HS-27A (cell line): ENCODE measurements around the gene SERTAD4.
A peak's percentile ranks its signal among the peaks of the same experiment; 100 is the strongest.
"Not testable (repeated sequence)": the region's sequence is repeated elsewhere in the genome, so short reads cannot be mapped to it uniquely, and the experiment has no call there.

Experiments
- DNase-seq: peaks from one replicate; pipeline ENCODE4 v3.0.0-alpha.2; 2012; ENCODE audit warnings: low read depth, missing footprints

Gene SERTAD4

GRCh38 chr1:210232511-210233215 lies at the start of gene SERTAD4:
SERTAD4 (plus strand) TSS chr1:210232796; CDS start chr1:210237961, 5,165 bp downstream.
- DNase-seq = no peak

- no peak for DNase-seq
Measured at GRCh38 chr1:210185063-210185462, 47.5 kb upstream of the SERTAD4 start.

GRCh38 chr1:210187849-210188606 lies 44.6 kb upstream of the SERTAD4 start:
- DNase-seq = peak; percentile 61

- DNase-seq = no peak
Measured at GRCh38 chr1:210189426-210189825, 43.2 kb upstream of the SERTAD4 start.

GRCh38 chr1:210195635-210196160 lies 36.9 kb upstream of the SERTAD4 start:
- no peak for DNase-seq

- DNase-seq = not testable (repeated sequence)
Measured at GRCh38 chr1:210196266-210196665, 36.3 kb upstream of the SERTAD4 start.

- DNase-seq = no peak
Measured at GRCh38 chr1:210198840-210199239, 33.8 kb upstream of the SERTAD4 start.

GRCh38 chr1:210200124-210200736 lies 32.4 kb upstream of the SERTAD4 start:
- no peak for DNase-seq

GRCh38 chr1:210201681-210202080 lies 30.9 kb upstream of the SERTAD4 start:
- peak; percentile 29 for DNase-seq

- no peak for DNase-seq
Measured at GRCh38 chr1:210207597-210208450, 24.8 kb upstream of the SERTAD4 start.

GRCh38 chr1:210213335-210213734 lies 19.3 kb upstream of the SERTAD4 start:
- DNase-seq = no peak

- no peak for DNase-seq
Measured at GRCh38 chr1:210214573-210215409, 17.8 kb upstream of the SERTAD4 start.

GRCh38 chr1:210217482-210217881 lies 15.1 kb upstream of the SERTAD4 start:
- no peak for DNase-seq

- DNase-seq = no peak
Measured at GRCh38 chr1:210218047-210218446, 14.5 kb upstream of the SERTAD4 start.

- DNase-seq = no peak
Measured at GRCh38 chr1:210222340-210223006, 10.1 kb upstream of the SERTAD4 start.

GRCh38 chr1:210223226-210223904 lies 9.2 kb upstream of the SERTAD4 start:
- DNase-seq = no peak

- DNase-seq = no peak
Measured at GRCh38 chr1:210228158-210228557, 4.4 kb upstream of the SERTAD4 start.

- no peak for DNase-seq
Measured at GRCh38 chr1:210230149-210230695, 2.4 kb upstream of the SERTAD4 start.

GRCh38 chr1:210231846-210232510 lies 618 bp upstream of the SERTAD4 start:
- DNase-seq = no peak
